Activated T-helper 1 cell treated with Interleukin-2 at 50 U/mL for 16 hours (primary cell): Measurements from ENCODE around the gene RNF5.
"Not testable (repeated sequence)": the region's sequence is repeated elsewhere in the genome, so short reads cannot be mapped to it uniquely, and the experiment has no call there.

Source experiments
- DNase-seq: peaks from one replicate; pipeline ENCODE4 v3.0.0-alpha.2; 2020; ENCODE audit warnings: low read depth

RNF5 gene

GRCh38 chr6:32177788-32178546 lies at the start of gene RNF5:
Gene RNF5 (plus strand): TSS chr6:32178405. CDS start chr6:32178512, 107 bp downstream.
- DNase-seq, result peak; percentile 84

GRCh38 chr6:32128751-32129296 lies 49.4 kb upstream of the RNF5 start:
- DNase-seq, result no peak

- DNase-seq, result no peak
These were observed 48.7 kb upstream of the RNF5 start for GRCh38 chr6:32129297-32130088.

- no peak for DNase-seq
These were observed 46.7 kb upstream of the RNF5 start for GRCh38 chr6:32131439-32131948.

GRCh38 chr6:32132110-32132509 lies 46.1 kb upstream of the RNF5 start:
- DNase-seq, result no peak

GRCh38 chr6:32133786-32134185 lies 44.4 kb upstream of the RNF5 start:
- no peak for DNase-seq

- no peak for DNase-seq
These were observed 40.8 kb upstream of the RNF5 start for GRCh38 chr6:32137454-32137853.

GRCh38 chr6:32139590-32139989 lies 38.6 kb upstream of the RNF5 start:
- DNase-seq, result no peak

GRCh38 chr6:32140420-32141046 lies 37.7 kb upstream of the RNF5 start:
- no peak for DNase-seq

GRCh38 chr6:32144238-32144637 lies 34.0 kb upstream of the RNF5 start:
- DNase-seq, result not testable (repeated sequence)

- no peak for DNase-seq
These were observed 31.9 kb upstream of the RNF5 start for GRCh38 chr6:32146287-32146686.

GRCh38 chr6:32146687-32147086 lies 31.5 kb upstream of the RNF5 start:
- DNase-seq, result no peak

GRCh38 chr6:32147401-32148132 lies 30.6 kb upstream of the RNF5 start:
- DNase-seq, result no peak

GRCh38 chr6:32148289-32149091 lies 29.7 kb upstream of the RNF5 start:
- DNase-seq, result peak; percentile 41

- no peak for DNase-seq
These were observed 29.0 kb upstream of the RNF5 start for GRCh38 chr6:32149092-32149755.

GRCh38 chr6:32149932-32150870 lies 28.0 kb upstream of the RNF5 start:
- no peak for DNase-seq

- no peak for DNase-seq
These were observed 26.9 kb upstream of the RNF5 start for GRCh38 chr6:32151181-32151862.
